Ovary (tissue), 3 donors: ENCODE results near the gene SRGAP2B.
"Not testable (repeated sequence)": the region's sequence is repeated elsewhere in the genome, so short reads cannot be mapped to it uniquely, and the experiment has no call there.

Experiments used
- CTCF ChIP-seq, 3 donors: fragments of 450-650 bp in 2 of 3; fragments of 200-600 bp in 1 of 3; IDR thresholded peaks; one replicate each; pipeline versions ENCODE4 v1.5.1 to v1.8.0; 2016 to 2022; ENCODE audit warnings: antibody characterized with exemption in 3 of 3, mild to moderate bottlenecking in 1 of 3
- POLR2A ChIP-seq: fragments of 450-650 bp; IDR thresholded peaks from one replicate; pipeline ENCODE4 v1.6.1; 2017; ENCODE audit warnings: antibody characterized with exemption, mild to moderate bottlenecking, moderate library complexity
- donor health status: DM: no; HTN: no; CAD: no.

GRCh38 chr1:145080193-145080592, 14.9 kb downstream of the SRGAP2B start:
- not testable (repeated sequence) for TF ChIP-seq POLR2A; CTCF (IDR thresholded peaks at IDR 0.05)
